HG03103 (cell line): ENCODE data around the gene NANOGP8.

Experiments used
- ATAC-seq: cut with Tn5 transposase; IDR thresholded peaks from one replicate; pipeline ENCODE4 v1.9.1; 2021; ENCODE audit warnings: low read depth; ENCODE audit not compliant: unreplicated experiment

Gene NANOGP8

DNA sequence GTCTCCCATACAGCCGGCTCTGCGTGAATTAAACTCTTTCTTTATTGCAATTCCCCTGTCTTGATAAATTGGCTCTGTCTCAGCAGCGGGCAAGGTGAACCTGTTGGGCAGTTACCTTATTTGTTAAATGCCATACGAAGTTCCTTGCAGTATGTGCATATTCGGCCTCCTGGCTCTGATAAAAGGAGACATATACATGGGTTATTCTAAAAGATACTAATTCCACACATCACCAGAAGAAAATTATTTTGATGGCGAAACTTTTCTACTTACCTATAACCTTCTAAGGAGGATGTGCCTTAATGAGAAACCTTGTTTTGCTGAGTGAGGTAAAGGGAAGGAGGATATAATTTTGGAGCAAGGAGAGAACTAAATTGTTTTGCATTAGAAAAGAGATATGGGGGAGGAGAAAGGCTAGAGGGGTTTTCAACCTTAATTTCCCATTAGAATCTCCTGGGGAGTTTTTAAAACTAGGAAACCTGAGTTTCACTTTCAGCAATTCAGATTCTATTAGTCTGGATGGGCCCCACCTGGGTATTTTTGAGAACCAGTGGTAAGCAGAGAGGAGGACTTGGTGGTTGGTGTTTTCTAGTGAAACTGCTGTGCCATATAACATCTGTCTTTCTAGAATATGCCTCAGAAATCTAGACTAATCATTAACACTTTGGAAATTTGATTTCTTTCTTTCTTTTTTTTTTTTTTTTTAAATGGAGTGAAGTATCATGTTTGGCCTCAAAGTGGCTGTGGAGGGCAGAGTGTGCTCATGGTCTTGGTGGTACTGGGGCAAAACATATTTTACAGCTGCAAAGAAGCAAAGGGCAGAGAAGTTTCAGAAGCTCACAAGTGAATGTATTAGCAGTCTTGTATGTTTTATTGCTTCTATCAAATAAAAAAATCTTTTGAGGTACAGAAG, 23.0 kb downstream of the NANOGP8 start:
- ATAC-seq: no peak

DNA sequence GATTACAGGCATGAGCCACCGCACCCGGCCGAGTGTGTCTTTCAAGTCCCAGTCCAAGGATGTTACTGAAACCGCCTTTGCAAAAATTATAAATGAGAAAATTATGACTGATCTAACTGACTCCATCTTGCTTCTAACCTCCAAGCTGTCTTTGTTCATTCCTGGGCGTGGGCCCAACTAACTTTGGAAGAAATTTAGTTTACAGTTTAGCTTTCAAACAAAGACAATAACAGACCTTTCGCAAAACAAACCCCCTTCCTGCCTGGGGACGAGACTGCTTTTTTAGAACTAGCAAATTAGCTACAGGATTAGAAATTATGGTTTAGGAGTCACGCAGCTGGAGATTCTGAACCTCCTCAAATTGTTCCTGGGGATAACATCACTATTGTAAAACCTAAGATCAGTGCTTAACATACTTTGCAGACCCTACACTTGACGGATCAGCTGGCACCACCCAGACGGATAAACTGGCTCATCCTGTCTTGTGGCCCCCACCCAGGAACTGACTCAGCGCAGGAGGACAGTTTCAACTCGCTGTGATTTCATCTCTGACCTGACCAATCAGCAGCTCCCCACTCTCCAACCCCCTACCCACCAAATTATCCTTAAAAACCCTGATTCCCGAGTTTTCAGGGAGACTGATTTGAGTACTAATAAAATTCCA, 23.8 kb downstream of the NANOGP8 start:
- no peak for ATAC-seq

DNA sequence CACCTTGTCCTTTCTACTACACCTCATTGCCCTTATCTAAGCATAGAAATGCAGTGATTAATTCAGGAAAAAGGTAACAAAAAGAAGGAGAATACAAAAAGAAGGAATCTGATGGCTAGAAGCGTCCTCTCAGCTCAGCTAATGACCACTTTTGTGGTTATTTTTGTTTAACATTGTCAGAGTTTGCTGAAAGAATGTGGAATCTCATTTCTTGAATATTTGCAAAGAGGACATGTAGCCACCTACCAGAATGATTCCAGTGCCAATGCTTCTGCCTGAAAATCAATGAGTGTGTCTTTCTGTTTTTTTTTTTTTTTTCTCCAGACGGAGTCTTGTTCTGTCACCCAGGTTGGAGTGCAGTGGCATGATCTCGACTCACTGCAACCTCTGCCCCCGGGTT, 24.5 kb downstream of the NANOGP8 start:
- ATAC-seq: no peak

DNA sequence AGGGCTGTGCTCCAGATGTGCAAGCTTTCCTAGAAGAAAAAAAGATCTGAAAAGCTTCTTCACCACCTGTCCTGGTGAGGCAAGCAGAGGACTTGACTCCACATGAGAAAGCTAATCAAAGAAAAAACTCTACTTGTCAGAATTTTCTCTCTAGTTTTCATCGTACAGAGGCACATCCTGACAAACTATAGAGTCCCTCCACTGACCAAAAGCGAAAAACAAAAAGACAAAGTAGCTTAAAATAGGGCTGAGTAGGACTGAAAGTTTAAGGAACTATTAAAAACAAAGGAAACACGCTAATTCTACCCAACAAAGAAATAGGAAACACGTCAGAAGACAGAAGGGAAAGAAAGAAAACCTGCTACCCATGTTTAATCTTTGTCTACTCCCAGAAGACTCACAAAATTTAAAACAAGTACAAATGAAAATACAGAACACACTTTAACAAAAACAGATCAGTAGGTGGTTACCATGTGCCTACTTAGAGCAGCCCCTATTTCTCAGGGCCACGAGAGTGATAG, 26.5 kb downstream of the NANOGP8 start:
- ATAC-seq: no peak

DNA sequence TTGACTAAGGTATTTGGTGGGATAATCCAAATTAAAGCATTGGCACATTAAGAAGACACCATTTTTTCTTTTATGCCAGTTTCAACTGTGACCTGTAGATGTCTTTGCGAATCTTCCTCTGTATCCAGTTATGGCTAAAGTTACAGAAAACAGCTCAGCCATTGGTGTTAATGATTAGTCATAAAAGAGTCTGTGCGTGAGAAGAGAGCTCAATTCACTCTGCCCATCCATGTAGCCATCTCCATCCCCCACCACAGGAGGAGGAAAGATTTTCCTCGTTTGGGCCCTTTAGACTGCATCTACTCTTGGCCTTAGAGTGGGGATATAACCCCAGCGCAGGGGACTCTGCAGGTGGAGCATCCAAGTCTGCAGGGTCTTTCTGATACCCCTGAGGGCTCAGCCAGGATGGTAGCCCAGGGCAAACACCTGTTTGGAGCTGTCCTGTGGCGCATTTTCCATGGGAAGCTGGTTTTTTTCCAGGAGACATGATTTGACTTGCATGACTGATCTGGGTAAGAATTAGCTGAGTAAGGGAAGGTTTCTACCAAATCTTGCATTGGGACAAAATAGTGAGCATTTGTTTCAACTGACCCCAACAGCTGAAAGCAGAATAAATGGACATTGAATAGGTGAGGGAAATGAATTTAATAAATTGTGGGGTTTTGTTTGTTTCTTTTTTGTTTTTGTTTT, 29.5 kb downstream of the NANOGP8 start:
- no peak for ATAC-seq

DNA sequence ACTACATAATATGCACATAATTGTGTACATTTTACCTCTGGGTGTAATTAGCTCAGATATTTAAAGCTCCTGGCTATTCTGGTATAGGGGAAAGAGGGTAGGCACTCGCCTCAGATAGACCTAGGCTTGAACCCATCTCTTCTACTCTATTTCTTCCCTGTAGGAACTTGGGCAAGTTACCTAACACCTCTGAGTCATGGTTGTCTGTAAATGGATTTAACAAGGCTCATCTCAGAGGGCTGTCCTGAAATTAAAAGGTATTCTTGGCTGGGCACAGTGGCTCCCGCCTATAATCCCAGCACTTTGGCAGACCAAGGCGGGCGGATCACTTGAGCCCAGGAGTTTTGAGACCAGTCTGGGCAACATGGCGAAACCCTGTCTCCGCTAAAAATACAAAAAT, 30.7 kb downstream of the NANOGP8 start:
- ATAC-seq: no peak

- ATAC-seq: no peak
Measured at GRCh38 chr15:35047996-35048395, 37.1 kb downstream of the NANOGP8 start.

GRCh38 chr15:35047528-35047927, 37.6 kb downstream of the NANOGP8 start:
- no peak for ATAC-seq

- ATAC-seq: no peak
Measured at GRCh38 chr15:35043373-35044095, 41.6 kb downstream of the NANOGP8 start.

DNA sequence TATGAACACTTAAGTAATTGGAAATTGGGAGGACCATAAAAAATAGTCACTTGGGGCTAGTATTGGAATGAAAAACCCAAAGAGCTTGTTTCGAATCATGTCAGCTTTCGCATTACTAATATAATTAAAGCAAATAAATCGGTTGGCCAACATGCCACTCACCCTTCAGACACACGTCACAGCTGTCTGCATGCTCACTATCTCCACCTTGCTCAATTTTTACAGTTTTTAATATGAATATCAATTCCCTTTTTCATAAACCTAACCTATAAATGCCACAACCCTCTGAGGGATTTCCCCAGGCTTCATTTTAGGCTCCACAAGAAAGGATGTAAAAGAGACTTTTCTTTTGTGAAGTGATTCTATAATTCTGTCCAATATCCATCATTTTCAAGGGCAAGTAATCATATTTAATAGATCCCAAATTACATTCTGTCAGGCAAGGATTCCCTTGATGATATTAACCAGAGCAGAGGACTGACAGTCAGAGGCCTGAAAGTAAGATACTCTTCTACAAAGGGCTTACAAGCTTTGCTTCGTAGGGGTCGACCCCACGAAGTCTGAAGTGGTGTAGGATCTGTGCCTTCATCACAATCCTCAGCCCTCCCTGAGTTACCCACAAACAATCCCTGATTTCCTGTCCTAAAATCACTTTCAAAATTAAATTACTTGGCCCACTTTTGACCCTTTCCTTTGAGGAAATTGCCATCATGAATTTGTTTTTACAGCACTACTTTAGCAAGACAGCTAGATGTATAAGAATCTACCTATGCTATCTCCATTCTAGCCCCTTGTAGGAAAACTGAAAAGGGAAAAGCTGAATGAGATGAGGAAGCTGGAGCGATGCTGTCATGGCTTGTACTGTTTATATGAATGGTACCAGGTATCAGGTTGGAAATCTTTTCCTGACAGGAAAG, 44.5 kb downstream of the NANOGP8 start:
- no peak for ATAC-seq

DNA sequence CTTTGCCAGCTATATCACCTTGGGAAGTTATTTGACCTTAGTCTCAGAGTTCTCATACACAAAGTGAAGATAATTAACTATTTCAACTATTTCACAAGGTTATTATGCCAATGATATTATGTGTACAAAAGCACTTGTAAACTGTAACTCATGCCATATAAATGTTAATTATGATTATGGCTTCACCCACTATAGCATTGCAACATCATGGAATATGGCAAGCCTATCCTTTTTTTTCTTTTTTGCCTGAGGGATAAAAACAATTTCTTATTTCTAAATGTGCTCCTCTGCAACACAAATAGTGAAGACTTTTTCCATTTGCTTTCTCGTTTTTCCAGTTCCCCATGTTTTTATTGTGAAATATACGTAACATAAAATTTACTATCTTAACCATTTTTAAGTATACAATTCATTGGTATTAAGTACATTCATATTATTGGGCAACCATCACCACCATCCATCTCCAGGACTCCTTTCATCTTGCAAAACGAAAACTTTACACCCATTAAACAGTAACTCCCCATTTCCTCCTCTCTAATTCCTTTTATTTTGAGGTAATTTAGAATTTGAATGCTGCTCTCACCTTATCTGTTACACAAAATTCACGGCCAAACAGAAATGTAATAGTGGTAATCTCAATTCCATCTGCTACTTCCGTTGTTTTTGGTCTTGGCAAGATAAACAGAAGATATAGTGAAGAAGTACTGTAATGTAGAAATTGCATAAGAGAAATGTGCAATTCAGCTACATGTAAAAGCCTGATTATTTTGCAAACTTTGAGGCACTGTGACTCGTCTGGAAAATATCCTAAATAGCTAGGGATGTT, 46.3 kb downstream of the NANOGP8 start:
- no peak for ATAC-seq
